ENCODE data around the gene SLC12A2. TPM values are rescaled to one million over a fixed set of nuclear protein-coding genes. Genes with fewer than 3 reads are reported as not detected.

Gene SLC12A2
- total RNA-seq, 1 experiment from 2014 or later: 85.2 TPM

DNA sequence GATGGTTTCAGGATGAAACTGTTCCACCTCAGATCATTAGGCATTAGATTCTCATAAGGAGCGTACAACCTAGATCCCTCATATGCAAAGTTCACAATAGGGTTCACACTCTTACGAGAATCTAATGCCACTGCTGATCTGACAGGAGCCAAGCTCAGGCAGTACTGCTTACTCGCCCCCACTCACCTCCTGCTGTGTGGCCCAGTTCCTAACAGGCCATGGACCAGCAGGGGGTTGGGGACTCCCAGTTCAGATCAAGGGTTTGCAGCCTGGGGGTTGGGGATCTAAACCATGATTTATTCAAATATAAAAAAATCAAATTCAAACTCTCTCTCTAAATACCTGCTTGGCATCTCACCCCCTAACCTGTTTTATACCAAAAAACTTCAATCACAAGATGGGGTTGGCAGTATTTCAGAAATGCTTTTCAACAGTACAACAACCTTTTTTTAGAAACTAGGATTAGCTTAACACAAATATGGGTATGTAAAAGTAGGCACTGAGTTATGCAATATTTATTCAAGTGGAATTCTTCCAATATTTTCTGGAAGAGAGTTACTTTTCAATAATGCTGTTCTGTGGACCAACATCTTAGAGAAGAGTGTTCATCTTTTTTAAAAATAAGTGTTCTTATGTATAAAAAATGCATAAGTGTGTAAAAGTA is 30.1 kb upstream of the SLC12A2 start:
- H3K36me3 Mint-ChIP-seq (ENCODE audit: insufficient read depth, unreplicated experiment): no peaks in the 10 kb centered on the region
- CTCF ChIA-PET: no interaction called here
- peaks cover 6% of the 10 kb centered on the region for H3K4me1 Mint-ChIP-seq (ENCODE audit: low read depth, unreplicated experiment)
- peaks cover 11% of the 10 kb centered on the region for H3K9me3 Mint-ChIP-seq (ENCODE audit: unreplicated experiment)
- Histone ChIP-seq H3K27me3 (replicated peaks; ENCODE audit: control insufficient read depth, insufficient read depth, low read length) (no peaks in the 10 kb centered on the region), H3K4me1 (0 out of 2 replicates have a peak, but pooled peaks cover 7% of the 10 kb centered on the region), H3K9me3 (peaks cover 9% of the 10 kb centered on the region; the same call in 1 of the 2 replicates), H3K36me3 (ENCODE audit: control insufficient read depth, insufficient read depth, low read length) (no peaks in the 10 kb centered on the region; the same call in 1 of the 2 replicates), H3K4me3 (ENCODE audit: low read depth, low read length) (no peak overlapping the region)
- TF ChIP-seq, protein P1, sequence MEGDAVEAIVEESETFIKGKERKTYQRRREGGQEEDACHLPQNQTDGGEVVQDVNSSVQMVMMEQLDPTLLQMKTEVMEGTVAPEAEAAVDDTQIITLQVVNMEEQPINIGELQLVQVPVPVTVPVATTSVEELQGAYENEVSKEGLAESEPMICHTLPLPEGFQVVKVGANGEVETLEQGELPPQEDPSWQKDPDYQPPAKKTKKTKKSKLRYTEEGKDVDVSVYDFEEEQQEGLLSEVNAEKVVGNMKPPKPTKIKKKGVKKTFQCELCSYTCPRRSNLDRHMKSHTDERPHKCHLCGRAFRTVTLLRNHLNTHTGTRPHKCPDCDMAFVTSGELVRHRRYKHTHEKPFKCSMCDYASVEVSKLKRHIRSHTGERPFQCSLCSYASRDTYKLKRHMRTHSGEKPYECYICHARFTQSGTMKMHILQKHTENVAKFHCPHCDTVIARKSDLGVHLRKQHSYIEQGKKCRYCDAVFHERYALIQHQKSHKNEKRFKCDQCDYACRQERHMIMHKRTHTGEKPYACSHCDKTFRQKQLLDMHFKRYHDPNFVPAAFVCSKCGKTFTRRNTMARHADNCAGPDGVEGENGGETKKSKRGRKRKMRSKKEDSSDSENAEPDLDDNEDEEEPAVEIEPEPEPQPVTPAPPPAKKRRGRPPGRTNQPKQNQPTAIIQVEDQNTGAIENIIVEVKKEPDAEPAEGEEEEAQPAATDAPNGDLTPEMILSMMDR (IDR thresholded peaks at IDR 0.05; ENCODE audit: insufficient read depth in 1 of 2, low read depth in 1 of 2, low read length in 1 of 2, severe bottlenecking in 1 of 2, unreplicated experiment in 1 of 2): no peak
- DNase-seq: no peak
- POLR2A ChIA-PET: no interaction called here
- no peak overlapping the region for H3K27ac Mint-ChIP-seq (ENCODE audit: unreplicated experiment)
- BruUV-seq (replicated peaks): no TSS peak
- no peaks in the 10 kb centered on the region for H3K27me3 Mint-ChIP-seq (ENCODE audit: insufficient read depth, unreplicated experiment)
- intact Hi-C loops (cut with micrococcal nuclease; ENCODE audit: unreplicated experiment): no loop called here
- H3K4me3 Mint-ChIP-seq (ENCODE audit: unreplicated experiment): no peak overlapping the region

DNA sequence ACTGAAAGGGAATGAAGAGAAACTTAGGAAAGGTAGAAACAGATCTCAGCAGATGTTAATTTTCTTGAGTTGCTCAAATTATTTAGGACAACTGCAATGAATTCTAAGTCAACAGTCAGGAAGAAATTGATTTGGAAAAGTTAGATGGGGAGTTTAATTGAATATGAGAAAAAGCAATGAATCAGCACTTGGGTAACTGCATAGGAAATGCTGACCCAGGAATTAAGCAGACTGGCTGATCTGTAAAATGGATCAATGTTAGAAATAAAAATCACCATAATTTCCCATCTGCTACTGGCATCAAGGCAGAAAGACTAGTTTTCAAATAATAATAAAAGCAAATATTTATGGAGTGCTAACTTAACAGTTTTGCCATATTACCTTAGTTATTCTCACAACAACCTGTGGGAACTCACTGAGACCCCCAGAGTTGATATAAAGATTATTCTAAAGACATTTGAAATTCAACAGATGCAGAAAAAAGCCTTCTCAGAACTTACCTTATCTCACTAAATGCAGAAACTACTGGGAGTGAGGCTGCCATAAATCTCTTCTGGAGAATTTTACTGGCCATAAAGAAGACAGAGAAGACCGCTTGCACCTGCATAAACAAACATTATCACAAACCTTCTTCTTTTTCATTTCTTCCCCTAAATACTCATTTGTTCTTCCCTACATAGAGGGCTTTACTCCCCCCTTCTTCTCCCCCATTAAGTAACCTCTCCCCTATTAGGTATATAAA is 22.8 kb upstream of the SLC12A2 start:
- no peak for DNase-seq
- no peaks in the 10 kb centered on the region for H3K36me3 Mint-ChIP-seq (ENCODE audit: insufficient read depth, unreplicated experiment)
- H3K27ac Mint-ChIP-seq (ENCODE audit: unreplicated experiment): no peak overlapping the region
- no peaks in the 10 kb centered on the region for H3K27me3 ChIP-seq (replicated peaks; ENCODE audit: control insufficient read depth, insufficient read depth, low read length)
- BruUV-seq (replicated peaks): no TSS peak
- no peaks in the 10 kb centered on the region for H3K9me3 Mint-ChIP-seq (ENCODE audit: unreplicated experiment)
- ChIA-PET POLR2A (no interaction called here), CTCF (no interaction called here)
- no peaks in the 10 kb centered on the region for H3K27me3 Mint-ChIP-seq (ENCODE audit: insufficient read depth, unreplicated experiment)
- no peaks in the 10 kb centered on the region for H3K36me3 ChIP-seq (ENCODE audit: control insufficient read depth, insufficient read depth, low read length)
- H3K4me3 Mint-ChIP-seq (ENCODE audit: unreplicated experiment): no peak overlapping the region
- no peaks in the 10 kb centered on the region for H3K9me3 ChIP-seq
- H3K4me1 ChIP-seq: no peaks in the 10 kb centered on the region
- H3K4me1 Mint-ChIP-seq (ENCODE audit: low read depth, unreplicated experiment): no peaks in the 10 kb centered on the region
- TF ChIP-seq, protein P1 (IDR thresholded peaks at IDR 0.05; ENCODE audit: insufficient read depth in 1 of 2, low read depth in 1 of 2, low read length in 1 of 2, severe bottlenecking in 1 of 2, unreplicated experiment in 1 of 2): no peak
- no peak overlapping the region for H3K4me3 ChIP-seq (ENCODE audit: low read depth, low read length)
- intact Hi-C loops (cut with micrococcal nuclease; ENCODE audit: unreplicated experiment): no loop called here

DNA sequence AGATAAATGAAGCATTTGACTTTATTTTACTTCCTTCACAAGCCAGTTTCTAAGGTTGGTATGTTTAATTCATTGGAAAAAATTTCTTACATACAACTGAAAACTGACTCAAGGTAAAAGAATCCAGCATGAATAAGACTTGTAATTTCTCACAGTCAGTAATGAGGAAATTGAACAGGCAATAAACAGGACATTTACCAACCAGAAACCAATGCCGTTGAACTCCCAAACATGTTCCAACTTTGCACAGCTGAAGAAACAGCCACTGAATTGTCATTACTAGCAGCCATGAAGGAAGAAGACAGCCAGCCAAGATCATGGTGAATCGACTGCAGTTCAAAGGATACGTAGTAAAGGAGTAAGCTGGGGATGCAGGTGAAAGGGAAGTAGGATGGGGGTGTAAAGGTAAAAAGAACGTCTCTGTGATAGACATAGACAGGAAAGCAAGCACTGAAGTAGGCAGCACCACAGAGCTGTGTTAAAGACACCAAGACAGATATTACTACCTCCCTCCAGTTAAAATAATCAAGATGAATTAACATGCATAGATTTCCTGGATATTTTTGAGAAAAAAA is 21.3 kb upstream of the SLC12A2 start:
- Mint-ChIP-seq H3K4me1 (ENCODE audit: low read depth, unreplicated experiment) (no peaks in the 10 kb centered on the region), H3K27ac (ENCODE audit: unreplicated experiment) (no peak overlapping the region), H3K9me3 (ENCODE audit: unreplicated experiment) (no peaks in the 10 kb centered on the region), H3K27me3 (ENCODE audit: insufficient read depth, unreplicated experiment) (no peaks in the 10 kb centered on the region), H3K4me3 (ENCODE audit: unreplicated experiment) (no peak overlapping the region), H3K36me3 (ENCODE audit: insufficient read depth, unreplicated experiment) (no peaks in the 10 kb centered on the region)
- ChIA-PET POLR2A (no interaction called here), CTCF (no interaction called here)
- H3K9me3 ChIP-seq: no peaks in the 10 kb centered on the region
- no peak overlapping the region for H3K4me3 ChIP-seq (ENCODE audit: low read depth, low read length)
- intact Hi-C loops (cut with micrococcal nuclease; ENCODE audit: unreplicated experiment): no loop called here
- DNase-seq: no peak
- TF ChIP-seq, protein P1 (IDR thresholded peaks at IDR 0.05; ENCODE audit: insufficient read depth in 1 of 2, low read depth in 1 of 2, low read length in 1 of 2, severe bottlenecking in 1 of 2, unreplicated experiment in 1 of 2): no peak
- H3K36me3 ChIP-seq (ENCODE audit: control insufficient read depth, insufficient read depth, low read length): no peaks in the 10 kb centered on the region
- H3K4me1 ChIP-seq: no peaks in the 10 kb centered on the region
- no peaks in the 10 kb centered on the region for H3K27me3 ChIP-seq (replicated peaks; ENCODE audit: control insufficient read depth, insufficient read depth, low read length)
- no TSS peak for BruUV-seq (replicated peaks)

All from Caco-2 (cell line).